HEK293 (cell line): Measurements from ENCODE around the gene TECR.

Source experiments
- HOXD13 ChIP-seq: sonication (generic); formaldehyde crosslinking; IDR thresholded peaks from 2 replicates; pipeline ENCODE4 v1.8.0; 2022; ENCODE audit warnings: missing genetic modification reagents, borderline replicate concordance
- MZF1 ChIP-seq: fragments of 450-650 bp; formaldehyde crosslinking; IDR thresholded peaks from 2 replicates; pipeline ENCODE4 v1.5.1; 2017; ENCODE audit warnings: missing biosample characterization, missing genetic modification characterization, borderline replicate concordance
- PBX3 ChIP-seq: sonication (generic); formaldehyde crosslinking; IDR thresholded peaks from 2 replicates; pipeline ENCODE4 v1.8.1; 2022; ENCODE audit warnings: mild to moderate bottlenecking, moderate library complexity, missing genetic modification reagents
- PRDM1 ChIP-seq: fragments of 450-650 bp; formaldehyde crosslinking; IDR thresholded peaks from 2 replicates; pipeline ENCODE4; 2016; ENCODE audit warnings: missing biosample characterization, missing genetic modification characterization
- SP2 ChIP-seq: fragments of 450-650 bp; formaldehyde crosslinking; IDR thresholded peaks from 2 replicates; pipeline ENCODE4 v1.5.1; 2016; ENCODE audit warnings: missing biosample characterization, missing genetic modification characterization
- TCF7L2 ChIP-seq: IDR thresholded peaks from 2 replicates; pipeline ENCODE4 v1.6.1; 2011; ENCODE audit warnings: low read depth, mild to moderate bottlenecking, inconsistent platforms, low read length, moderate library complexity, borderline replicate concordance
- TSHZ1 ChIP-seq: fragments of 450-650 bp; formaldehyde crosslinking; IDR thresholded peaks from 2 replicates; pipeline ENCODE4 v1.5.1; 2016; ENCODE audit warnings: missing biosample characterization, missing genetic modification characterization, borderline replicate concordance
- ZBTB49 ChIP-seq: fragments of 450-650 bp; formaldehyde crosslinking; IDR thresholded peaks from 2 replicates; pipeline ENCODE4 v1.5.1; 2016; ENCODE audit warnings: missing biosample characterization, missing genetic modification characterization, low read depth
- ZFP3 ChIP-seq: fragments of 450-650 bp; formaldehyde crosslinking; IDR thresholded peaks from 2 replicates; pipeline ENCODE4 v1.5.1; 2016; ENCODE audit warnings: low read depth, missing biosample characterization, missing genetic modification characterization
- ZIC2 ChIP-seq: fragments of 450-650 bp; formaldehyde crosslinking; IDR thresholded peaks from 2 replicates; pipeline ENCODE4 v1.5.1; 2016; ENCODE audit warnings: missing biosample characterization, missing genetic modification characterization
- ZNF148 ChIP-seq: fragments of 450-650 bp; formaldehyde crosslinking; IDR thresholded peaks from 2 replicates; pipeline ENCODE4 v1.5.0; 2017; ENCODE audit warnings: missing biosample characterization, missing genetic modification characterization, borderline replicate concordance
- ZNF211 ChIP-seq: fragments of 450-650 bp; formaldehyde crosslinking; IDR thresholded peaks from 2 replicates; pipeline ENCODE4 v1.5.1; 2016; ENCODE audit warnings: low read depth, missing biosample characterization, missing genetic modification characterization
- ZNF302 ChIP-seq: fragments of 450-650 bp; formaldehyde crosslinking; IDR thresholded peaks from 2 replicates; pipeline ENCODE4 v1.5.1; 2016; ENCODE audit warnings: missing biosample characterization, missing genetic modification characterization, low read depth
- ZNF341 ChIP-seq: fragments of 450-650 bp; formaldehyde crosslinking; IDR thresholded peaks from 2 replicates; pipeline ENCODE4; 2016; ENCODE audit warnings: low read depth, missing biosample characterization, missing genetic modification characterization
- ZNF354C ChIP-seq: fragments of 450-650 bp; formaldehyde crosslinking; IDR thresholded peaks from 2 replicates; pipeline ENCODE4 v1.5.1; 2016; ENCODE audit warnings: missing biosample characterization, missing genetic modification characterization, low read depth, borderline replicate concordance
- ZNF37A ChIP-seq: fragments of 450-650 bp; IDR thresholded peaks from 2 replicates; pipeline ENCODE4 v1.5.1; 2018; ENCODE audit warnings: missing biosample characterization, missing genetic modification characterization
- ZNF391 ChIP-seq: fragments of 450-650 bp; formaldehyde crosslinking; IDR thresholded peaks from 2 replicates; pipeline ENCODE4 v1.5.1; 2016; ENCODE audit warnings: low read depth, missing biosample characterization, missing genetic modification characterization, borderline replicate concordance
- ZNF404 ChIP-seq: fragments of 450-650 bp; formaldehyde crosslinking; IDR thresholded peaks from 2 replicates; pipeline ENCODE4 v1.5.1; 2017; ENCODE audit warnings: missing biosample characterization, missing genetic modification characterization
- ZNF473 ChIP-seq: fragments of 450-650 bp; formaldehyde crosslinking; IDR thresholded peaks from 2 replicates; pipeline ENCODE4 v1.5.1; 2017; ENCODE audit warnings: missing biosample characterization, missing genetic modification characterization
- ZNF488 ChIP-seq: fragments of 450-650 bp; formaldehyde crosslinking; IDR thresholded peaks from 2 replicates; pipeline ENCODE4 v1.5.1; 2016; ENCODE audit warnings: missing biosample characterization, missing genetic modification characterization
- ZNF513 ChIP-seq: fragments of 450-650 bp; IDR thresholded peaks from 2 replicates; pipeline ENCODE4 v1.5.1; 2018; ENCODE audit warnings: missing biosample characterization, missing genetic modification characterization
- ZNF514 ChIP-seq: fragments of 450-650 bp; formaldehyde crosslinking; IDR thresholded peaks from 2 replicates; pipeline ENCODE4 v1.5.1; 2016; ENCODE audit warnings: missing biosample characterization, missing genetic modification characterization
- ZNF548 ChIP-seq: fragments of 450-650 bp; formaldehyde crosslinking; IDR thresholded peaks from 2 replicates; pipeline ENCODE4 v1.5.1; 2016; ENCODE audit warnings: missing biosample characterization, missing genetic modification characterization
- ZNF571 ChIP-seq: fragments of 450-650 bp; formaldehyde crosslinking; IDR thresholded peaks from 2 replicates; pipeline ENCODE4 v1.5.0; 2017; ENCODE audit warnings: missing biosample characterization, missing genetic modification characterization
- ZNF610 ChIP-seq: fragments of 450-650 bp; formaldehyde crosslinking; IDR thresholded peaks from 2 replicates; pipeline ENCODE4 v1.5.1; 2016; ENCODE audit warnings: missing biosample characterization, missing genetic modification characterization, borderline replicate concordance
- ZNF670 ChIP-seq: fragments of 450-650 bp; formaldehyde crosslinking; IDR thresholded peaks from 2 replicates; pipeline ENCODE4 v1.5.1; 2016; ENCODE audit warnings: missing biosample characterization, missing genetic modification characterization, low read depth
- ZNF747 ChIP-seq: fragments of 450-650 bp; formaldehyde crosslinking; IDR thresholded peaks from 2 replicates; pipeline ENCODE4 v1.5.1; 2016; ENCODE audit warnings: missing biosample characterization, missing genetic modification characterization
- ZNF777 ChIP-seq: fragments of 450-650 bp; formaldehyde crosslinking; IDR thresholded peaks from 2 replicates; pipeline ENCODE4 v1.5.1; 2017; ENCODE audit warnings: missing biosample characterization, missing genetic modification characterization, borderline replicate concordance

Gene TECR

GRCh38 chr19:14536926-14537692 is 7.7 kb downstream of the TECR start (continued):
- no peak for TF ChIP-seq ZNF488 (tag by site-specific recombination)
- TF ChIP-seq ZNF37A (tag by site-specific recombination), result no peak
- peak; percentile 37; the same call in 1 of the 2 replicates for TF ChIP-seq PRDM1
- no peak for TF ChIP-seq ZNF548 (tag by site-specific recombination)
- no peak for TF ChIP-seq ZIC2 (tag by site-specific recombination)
- TF ChIP-seq ZNF610 (tag by site-specific recombination), result no peak
- TF ChIP-seq SP2 (tag by site-specific recombination), result peak; percentile 73
- no peak for TF ChIP-seq ZNF211 (tag by site-specific recombination)
- TF ChIP-seq ZFP3, result no peak
- no peak for TF ChIP-seq ZNF354C (tag by site-specific recombination)
- peak; percentile 65 for TF ChIP-seq ZNF341 (tag by site-specific recombination)
- TF ChIP-seq ZNF747 (tag by site-specific recombination), result no peak
- TF ChIP-seq TSHZ1, result no peak
- no peak for TF ChIP-seq ZNF777 (tag by site-specific recombination)
- no peak for TF ChIP-seq HOXD13 (CRISPR knock-in tag)
- TF ChIP-seq TCF7L2, result no peak
- TF ChIP-seq ZNF571, result no peak
- TF ChIP-seq ZNF391, result no peak
- no peak for TF ChIP-seq ZNF148 (tag by site-specific recombination)
- no peak for TF ChIP-seq PBX3 (CRISPR knock-in tag)
- no peak for TF ChIP-seq ZNF513 (tag by site-specific recombination)
- TF ChIP-seq ZBTB49 (tag by site-specific recombination), result no peak
- no peak for TF ChIP-seq ZNF670 (tag by site-specific recombination)
- TF ChIP-seq ZNF514 (tag by site-specific recombination), result no peak
- TF ChIP-seq ZNF302, result no peak
- TF ChIP-seq ZNF473 (tag by site-specific recombination), result no peak
- no peak for TF ChIP-seq ZNF404 (tag by site-specific recombination)
- TF ChIP-seq MZF1, result no peak
